Activated T-helper 17 cell treated with anti-CD3 and anti-CD28 coated beads, Interleukin-2, amount 50 U/mL, for 72 hours (primary cell): Measurements from ENCODE around the gene PRKAR2A. TPM values are rescaled to one million over a fixed set of nuclear protein-coding genes. Genes with fewer than 3 reads are reported as not detected.
"Not testable (repeated sequence)": the region's sequence is repeated elsewhere in the genome, so short reads cannot be mapped to it uniquely, and the experiment has no call there.

Experiments
- ATAC-seq: fragments of 150-1000 bp; cut with Tn5 transposase; replicated peaks from 2 replicates; pipeline ENCODE4 v1.10.0; 2021; ENCODE audit warnings: mild to moderate bottlenecking, moderate library complexity
- H3K27ac Mint-ChIP-seq: one replicate; pipeline ENCODE4 v1.8.0; 2022; ENCODE audit warnings: mixed read lengths
- H3K27me3 Mint-ChIP-seq: one replicate; pipeline ENCODE4 v1.8.0; 2022; ENCODE audit warnings: mixed read lengths
- H3K36me3 Mint-ChIP-seq: one replicate; pipeline ENCODE4 v1.8.0; 2022; ENCODE audit warnings: low read depth, mild to moderate bottlenecking, mixed read lengths
- H3K4me1 Mint-ChIP-seq: one replicate; pipeline ENCODE4 v1.8.0; 2022; ENCODE audit warnings: mixed read lengths
- H3K4me3 Mint-ChIP-seq: one replicate; pipeline ENCODE4 v1.8.0; 2022; ENCODE audit warnings: mild to moderate bottlenecking, mixed read lengths
- H3K9me3 Mint-ChIP-seq: one replicate; pipeline ENCODE4 v1.8.0; 2022; ENCODE audit warnings: mixed read lengths
- total RNA-seq, 2 donors: library from RNA; stranded (reverse); gene quantifications; one replicate each; pipeline ENCODE4 v1.2.3, GENCODE V29; 2022

The PRKAR2A gene
- total RNA-seq, 2 donors from 2014 or later = 23.1 to 44.5 TPM

DNA sequence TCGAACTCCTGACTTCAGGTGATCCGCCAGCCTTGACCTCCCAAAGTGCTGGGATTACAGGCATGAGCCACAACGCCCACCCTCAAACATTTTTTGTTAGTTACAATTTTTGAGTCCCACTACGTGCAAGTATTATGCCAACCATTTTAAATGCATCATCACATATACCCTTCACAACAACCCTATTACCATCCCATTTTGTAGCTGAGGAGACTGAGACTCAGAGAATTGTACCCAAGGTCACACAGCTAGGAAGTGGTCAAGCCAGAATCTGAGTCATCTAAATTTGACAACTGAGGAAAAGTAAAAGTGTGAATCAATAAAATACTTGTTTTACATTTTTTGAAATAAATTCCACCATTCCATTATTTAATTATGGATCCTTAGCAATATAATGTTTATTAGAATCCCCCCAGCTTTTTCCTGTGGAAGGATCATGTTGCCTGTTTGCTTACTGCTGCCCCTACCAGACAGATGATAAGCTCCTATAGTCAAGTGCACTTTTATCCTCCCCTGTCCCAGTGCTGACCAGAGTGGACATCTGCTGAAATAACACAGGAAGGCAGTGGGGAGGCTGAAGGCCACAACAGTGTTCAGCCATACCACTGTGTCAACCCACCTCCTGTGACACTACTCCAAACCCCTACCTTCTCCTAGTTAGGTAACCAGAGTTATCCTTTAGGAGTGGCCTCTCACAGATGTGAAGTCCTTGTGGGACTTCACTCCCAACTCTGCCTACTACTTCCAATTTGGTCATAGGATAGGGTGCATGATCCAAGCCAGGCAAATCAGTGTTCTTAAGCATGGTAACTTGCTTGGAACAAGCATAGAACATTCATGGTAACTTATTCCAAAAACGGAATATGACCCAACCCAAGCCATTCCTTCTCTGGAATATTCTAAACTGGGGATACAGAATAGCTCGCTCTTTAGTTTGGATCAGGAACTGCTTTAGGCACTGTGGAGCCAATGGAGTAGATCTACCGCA lies 28.1 kb downstream of the PRKAR2A start:
- Mint-ChIP-seq H3K36me3 (peaks cover 5% of the 10 kb centered on the region), H3K4me3 (no peak overlapping the region), H3K27ac (peak overlapping the region; percentile 54), H3K4me1 (peaks cover 8% of the 10 kb centered on the region), H3K9me3 (no peaks in the 10 kb centered on the region), H3K27me3 (no peaks in the 10 kb centered on the region)
- ATAC-seq = no peak

DNA sequence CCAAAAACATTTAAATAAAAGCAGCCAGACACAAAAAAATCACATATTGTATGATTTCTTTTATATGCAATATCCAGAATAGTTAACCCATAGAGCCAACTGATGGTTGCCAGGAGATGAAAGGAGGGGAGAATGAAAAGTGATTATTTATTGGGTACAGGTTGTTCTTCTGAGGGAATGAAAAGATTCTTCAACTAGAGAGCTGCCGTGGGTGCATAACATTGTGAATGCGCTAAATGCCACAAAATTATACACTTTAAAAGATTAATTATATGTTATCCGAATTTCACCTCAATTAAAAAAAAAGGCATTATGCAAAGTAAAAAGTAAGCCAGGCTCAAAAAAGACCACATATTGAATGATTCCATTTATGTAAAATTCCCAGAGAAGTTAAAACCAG lies 36.1 kb downstream of the PRKAR2A start:
- ATAC-seq = no peak

DNA sequence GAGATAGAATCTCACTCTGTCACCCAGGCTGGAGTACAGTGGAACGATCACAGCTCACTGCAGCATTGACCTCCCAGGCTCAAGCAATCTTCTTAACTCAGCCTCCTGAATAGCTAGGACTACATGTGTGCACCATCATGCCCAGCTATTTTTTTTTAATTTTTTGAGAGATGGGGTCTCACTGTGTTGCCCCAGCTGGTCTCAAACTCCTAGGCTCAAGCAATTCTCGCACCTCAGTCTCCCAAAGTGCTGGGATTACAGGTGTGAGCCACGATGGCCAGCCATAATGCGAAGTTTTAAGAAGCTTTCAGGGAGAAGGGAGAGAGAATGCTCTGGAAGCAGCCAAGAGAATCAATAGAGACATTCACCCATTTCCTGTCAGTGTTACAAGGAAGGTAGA lies 42.7 kb downstream of the PRKAR2A start:
- H3K4me3 Mint-ChIP-seq = no peak overlapping the region
- H3K9me3 Mint-ChIP-seq = no peaks in the 10 kb centered on the region
- H3K36me3 Mint-ChIP-seq = no peaks in the 10 kb centered on the region
- no peak for ATAC-seq
- no peaks in the 10 kb centered on the region for H3K27me3 Mint-ChIP-seq
- no peak overlapping the region for H3K27ac Mint-ChIP-seq
- peaks cover 9% of the 10 kb centered on the region for H3K4me1 Mint-ChIP-seq

More for the DNA sequence above, 36.1 kb downstream of the PRKAR2A start:
- no peaks in the 10 kb centered on the region for H3K27me3 Mint-ChIP-seq
- H3K36me3 Mint-ChIP-seq = no peaks in the 10 kb centered on the region
- H3K4me1 Mint-ChIP-seq = peaks cover 6% of the 10 kb centered on the region
- H3K9me3 Mint-ChIP-seq = no peaks in the 10 kb centered on the region
- H3K27ac Mint-ChIP-seq = peak overlapping the region; percentile 87
- H3K4me3 Mint-ChIP-seq = peak overlapping the region; percentile 80

DNA sequence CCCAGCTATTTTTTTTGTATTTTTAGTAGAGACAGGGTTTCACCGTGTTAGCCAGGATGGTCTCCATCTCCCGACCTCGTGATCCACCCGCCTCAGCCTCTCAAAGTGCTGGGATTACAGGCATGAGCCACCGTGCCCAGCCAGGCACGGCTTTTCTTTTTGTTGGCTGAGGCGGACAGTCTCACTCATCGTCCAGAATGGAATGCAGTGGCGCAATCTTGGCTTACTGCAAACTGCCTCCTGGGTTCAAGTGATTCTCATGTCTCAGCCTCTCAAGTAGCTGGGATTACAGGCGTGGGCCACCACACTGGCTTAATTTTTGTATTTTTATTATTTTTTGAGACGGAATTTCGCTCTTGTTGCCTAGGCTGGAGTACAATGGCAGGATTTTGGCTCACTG lies 46.8 kb downstream of the PRKAR2A start:
- H3K36me3 Mint-ChIP-seq, H3K27me3 Mint-ChIP-seq, H3K9me3 Mint-ChIP-seq, H3K4me1 Mint-ChIP-seq, ATAC-seq, H3K4me3 Mint-ChIP-seq, H3K27ac Mint-ChIP-seq: not testable (repeated sequence)

DNA sequence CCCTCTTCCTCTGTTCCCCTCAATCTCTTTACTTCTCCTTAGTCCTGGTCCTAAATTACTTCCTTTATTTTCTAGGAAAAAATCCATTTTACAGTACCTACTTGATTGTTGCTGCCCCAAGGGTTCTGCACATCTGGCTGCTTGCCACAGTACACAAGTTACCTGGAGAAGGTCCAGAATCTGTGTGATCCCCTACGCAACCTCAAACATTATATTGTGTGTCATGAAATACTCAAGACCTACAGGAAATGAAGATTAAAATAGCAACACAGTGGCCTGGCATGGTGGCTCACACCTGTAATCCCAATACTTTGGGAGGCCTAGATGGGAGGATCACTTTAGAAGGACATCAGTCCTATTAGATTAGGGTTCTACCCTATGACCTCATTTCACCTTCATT lies 48.7 kb downstream of the PRKAR2A start:
- no peaks in the 10 kb centered on the region for H3K9me3 Mint-ChIP-seq

DNA sequence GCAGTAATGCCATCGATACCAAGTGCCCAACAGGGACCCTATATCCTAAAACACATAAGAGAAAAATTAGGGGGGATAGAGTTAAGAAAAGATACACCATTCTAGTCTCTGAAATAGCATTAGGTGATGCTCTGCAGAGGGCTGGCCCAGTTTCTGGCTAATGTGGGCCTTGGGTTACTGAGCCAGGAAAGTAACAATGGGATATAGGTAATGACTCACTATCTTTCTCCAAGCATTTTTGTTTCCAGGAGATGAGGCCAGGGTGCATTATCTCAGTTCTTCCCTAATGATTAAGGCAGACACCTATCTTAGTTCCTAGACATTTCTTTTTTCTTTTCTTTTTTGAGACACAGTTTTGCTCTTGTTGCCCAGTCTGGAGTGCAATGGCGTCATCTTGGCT lies 50.0 kb downstream of the PRKAR2A start:
- peaks cover under 1% of the 10 kb centered on the region for H3K4me1 Mint-ChIP-seq
- H3K27ac Mint-ChIP-seq = peak overlapping the region; percentile 6
- no peaks in the 10 kb centered on the region for H3K9me3 Mint-ChIP-seq
- no peak overlapping the region for H3K4me3 Mint-ChIP-seq
- no peak for ATAC-seq
- H3K27me3 Mint-ChIP-seq = no peaks in the 10 kb centered on the region
- no peaks in the 10 kb centered on the region for H3K36me3 Mint-ChIP-seq

More for the DNA sequence above, 48.7 kb downstream of the PRKAR2A start:
- Mint-ChIP-seq H3K4me3 (no peak overlapping the region), H3K27me3 (no peaks in the 10 kb centered on the region), H3K4me1 (peaks cover 4% of the 10 kb centered on the region), H3K27ac (peak overlapping the region; percentile 31), H3K36me3 (no peaks in the 10 kb centered on the region)
- no peak for ATAC-seq

DNA sequence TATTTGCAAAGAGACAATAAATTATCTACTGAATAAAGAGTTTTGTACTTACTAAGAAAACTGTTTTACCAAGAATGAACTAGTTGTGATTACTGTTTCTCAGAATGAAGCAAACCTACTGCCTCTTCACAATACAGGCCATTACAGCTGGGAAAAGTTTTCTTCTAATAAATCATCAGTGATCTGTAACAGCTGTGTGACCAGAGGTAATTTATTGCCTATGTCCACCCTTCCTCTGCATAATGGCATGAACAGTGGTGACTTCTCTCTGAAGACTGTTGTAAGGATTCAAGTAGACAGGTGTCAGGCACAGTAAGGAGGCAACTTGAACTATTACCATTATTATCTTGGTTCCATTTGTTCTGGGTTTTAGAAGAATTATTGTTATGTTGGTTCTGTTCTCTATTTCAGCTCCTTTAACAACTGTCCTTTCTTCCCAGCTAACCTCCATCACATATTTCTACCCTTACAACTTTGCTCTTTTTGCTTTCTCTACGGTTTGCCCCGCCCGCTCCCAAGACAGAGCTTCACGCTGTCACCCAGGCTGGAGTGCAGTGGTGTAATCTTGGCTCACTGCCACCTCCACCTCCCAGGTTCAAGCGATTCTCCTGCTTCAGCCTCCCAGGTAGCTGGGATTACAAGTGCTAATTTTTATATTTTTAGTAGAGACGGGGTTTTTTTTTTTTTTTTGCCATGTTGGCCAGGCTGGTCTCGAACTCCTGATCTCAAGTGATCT lies 51.5 kb downstream of the PRKAR2A start:
- Mint-ChIP-seq H3K4me1 (no peaks in the 10 kb centered on the region), H3K27ac (no peak overlapping the region), H3K4me3 (no peak overlapping the region), H3K36me3 (no peaks in the 10 kb centered on the region), H3K9me3 (no peaks in the 10 kb centered on the region), H3K27me3 (no peaks in the 10 kb centered on the region)
- ATAC-seq = no peak

DNA sequence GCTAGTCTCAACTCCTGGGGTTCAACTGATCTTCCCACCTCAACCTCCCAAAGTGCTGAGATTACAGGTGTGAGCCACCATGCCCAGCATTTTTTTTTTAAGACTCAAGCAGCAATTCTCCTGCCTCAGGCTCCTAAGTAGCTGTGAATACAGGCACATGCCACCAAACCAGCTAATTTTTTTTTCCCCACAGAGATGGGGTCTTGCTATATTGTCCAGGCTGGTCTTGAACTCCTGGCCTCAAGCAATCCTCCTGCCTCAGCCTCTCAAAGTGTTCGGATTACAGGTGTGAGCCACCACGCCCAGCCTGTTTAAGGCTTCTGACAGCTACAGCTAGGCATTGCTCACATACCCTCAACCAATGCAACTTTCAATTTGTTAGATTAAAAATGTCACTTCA lies 54.2 kb downstream of the PRKAR2A start:
- not testable (repeated sequence) for ATAC-seq, H3K27ac Mint-ChIP-seq, H3K9me3 Mint-ChIP-seq, H3K27me3 Mint-ChIP-seq, H3K4me1 Mint-ChIP-seq, H3K4me3 Mint-ChIP-seq
- H3K36me3 Mint-ChIP-seq = peaks cover 16% of the 10 kb centered on the region

DNA sequence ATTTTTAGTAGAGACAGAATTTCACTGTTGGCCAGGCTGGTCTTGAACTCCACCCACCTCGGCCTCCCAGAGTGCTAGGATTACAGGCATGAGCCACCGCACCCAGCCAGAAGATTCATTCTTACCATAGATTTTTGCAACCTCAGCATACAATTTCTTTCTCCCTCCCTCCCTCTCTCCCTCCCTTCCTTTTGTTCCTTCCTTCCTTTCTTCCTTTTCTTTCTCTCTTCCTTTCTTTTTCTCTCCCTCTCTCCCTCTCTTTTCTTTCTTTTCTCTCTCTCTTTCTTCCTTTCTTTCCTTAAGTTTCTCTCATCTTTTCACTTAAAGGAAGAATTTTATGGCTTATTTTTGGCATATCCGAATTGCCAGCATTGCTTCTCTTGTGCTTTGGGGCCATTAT lies 58.0 kb downstream of the PRKAR2A start:
- H3K4me1 Mint-ChIP-seq = peaks cover 7% of the 10 kb centered on the region
- no peak for ATAC-seq
- no peaks in the 10 kb centered on the region for H3K9me3 Mint-ChIP-seq
- peak overlapping the region; percentile 6 for H3K27ac Mint-ChIP-seq
- H3K4me3 Mint-ChIP-seq = no peak overlapping the region
- H3K36me3 Mint-ChIP-seq = peaks cover 20% of the 10 kb centered on the region
- H3K27me3 Mint-ChIP-seq = no peaks in the 10 kb centered on the region

DNA sequence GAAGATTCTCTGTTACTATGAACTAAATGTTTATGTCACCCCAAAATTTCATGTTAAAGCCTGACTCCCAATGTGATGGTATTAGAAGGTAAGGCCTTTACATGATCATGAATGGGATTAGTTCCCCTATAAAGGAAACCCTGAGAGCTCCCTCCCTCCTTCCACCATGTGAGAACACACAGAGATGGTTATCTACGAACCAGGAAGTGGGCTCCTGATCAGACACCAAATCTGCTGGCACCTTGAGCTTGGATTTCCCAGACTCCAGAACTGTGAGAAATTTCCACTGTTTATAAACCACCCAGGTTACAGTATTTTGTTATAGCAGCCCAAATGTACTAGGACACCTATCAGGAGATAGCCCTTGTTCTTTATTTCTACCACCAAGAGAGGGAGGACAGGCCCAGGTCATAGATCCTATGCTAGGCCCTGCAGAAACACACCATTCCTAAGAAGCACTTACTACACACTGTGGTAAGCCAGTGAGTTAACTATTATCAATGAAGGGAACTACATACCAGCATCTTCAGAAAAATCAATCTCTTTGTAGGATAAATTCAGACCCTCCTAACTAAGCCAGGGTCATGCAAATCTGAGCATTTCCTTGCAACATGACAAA lies 59.0 kb downstream of the PRKAR2A start:
- Mint-ChIP-seq H3K27ac (peak overlapping the region; percentile 82), H3K27me3 (no peaks in the 10 kb centered on the region), H3K9me3 (no peaks in the 10 kb centered on the region), H3K4me1 (peaks cover 7% of the 10 kb centered on the region), H3K4me3 (peak overlapping the region; percentile 21), H3K36me3 (peaks cover 25% of the 10 kb centered on the region)
- no peak for ATAC-seq

DNA sequence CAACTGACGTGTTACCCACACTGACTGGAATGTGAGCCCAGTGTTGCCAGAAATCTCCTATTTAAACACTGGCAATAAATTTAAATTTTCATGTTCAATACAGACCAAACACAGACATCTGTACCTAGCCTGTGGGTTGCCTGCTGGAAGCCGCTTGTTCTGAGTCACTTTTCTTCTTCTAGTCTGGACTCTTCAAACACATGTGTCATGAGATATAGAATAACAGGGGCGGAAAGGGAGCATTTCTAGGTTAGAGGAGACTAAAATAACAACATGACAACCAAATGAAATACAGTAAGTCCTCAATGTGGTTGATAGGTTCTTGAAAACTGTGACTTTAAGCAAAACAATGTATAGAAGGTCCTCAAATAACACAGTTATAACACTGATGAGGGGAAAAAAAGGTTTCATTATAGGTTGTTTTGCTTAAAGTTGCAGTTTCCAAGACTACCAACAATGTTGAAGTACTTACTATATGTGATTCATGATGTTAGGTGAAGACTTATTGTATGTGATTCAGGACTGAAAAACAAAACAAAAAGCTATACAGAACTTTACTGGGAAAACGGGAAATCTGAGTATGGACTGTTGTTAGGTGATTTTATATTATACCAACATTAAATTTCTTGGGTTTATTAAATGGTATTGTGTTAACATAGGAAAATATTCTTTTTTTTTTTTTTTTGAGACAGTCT lies 63.1 kb downstream of the PRKAR2A start:
- Mint-ChIP-seq H3K27ac (no peak overlapping the region), H3K4me1 (peaks cover 7% of the 10 kb centered on the region), H3K9me3 (no peaks in the 10 kb centered on the region), H3K4me3 (no peak overlapping the region), H3K36me3 (peaks cover 40% of the 10 kb centered on the region), H3K27me3 (no peaks in the 10 kb centered on the region)
- no peak for ATAC-seq

DNA sequence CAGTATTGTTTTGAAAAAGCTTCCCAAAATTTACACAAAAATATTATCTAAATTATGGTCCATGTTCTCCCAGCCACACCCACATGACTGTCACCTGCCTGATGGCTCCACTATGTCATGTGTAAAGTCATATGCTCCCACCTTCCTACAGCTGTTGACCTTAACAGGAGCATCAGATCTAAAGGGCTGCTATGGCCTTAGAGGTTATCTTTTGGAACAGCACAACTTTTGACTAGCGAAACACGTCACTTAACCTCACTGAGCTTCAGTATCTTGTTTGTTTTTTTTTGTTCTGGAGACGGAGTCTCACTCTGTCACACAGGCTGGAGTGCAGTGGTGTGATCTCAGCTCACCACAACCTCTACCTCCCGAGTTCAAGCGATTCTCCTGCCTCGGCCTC lies 64.4 kb downstream of the PRKAR2A start:
- Mint-ChIP-seq H3K27me3 (no peaks in the 10 kb centered on the region), H3K9me3 (no peaks in the 10 kb centered on the region), H3K4me1 (no peaks in the 10 kb centered on the region), H3K27ac (no peak overlapping the region), H3K4me3 (no peak overlapping the region), H3K36me3 (peaks cover 39% of the 10 kb centered on the region)
- ATAC-seq = no peak

DNA sequence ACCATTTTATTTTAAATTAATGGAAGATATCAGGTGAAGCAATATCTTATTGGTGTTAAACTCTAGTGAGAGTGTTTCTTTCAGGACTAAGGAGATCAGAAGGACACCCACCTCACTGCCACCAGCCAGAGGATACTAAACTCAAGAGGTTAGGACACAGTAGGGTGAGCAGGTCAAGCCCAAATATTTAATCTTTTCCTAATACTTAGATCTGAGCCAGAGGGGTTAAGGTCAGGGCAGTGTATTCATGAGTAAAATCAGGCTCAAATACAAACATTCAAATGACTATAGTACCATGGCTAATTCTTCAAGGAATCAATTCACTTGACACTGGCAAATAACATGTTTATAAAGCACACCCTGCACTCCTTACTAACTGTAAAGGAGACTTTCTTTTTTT lies 65.6 kb downstream of the PRKAR2A start:
- Mint-ChIP-seq H3K4me1 (no peaks in the 10 kb centered on the region), H3K4me3 (no peak overlapping the region), H3K36me3 (peaks cover 42% of the 10 kb centered on the region), H3K9me3 (no peaks in the 10 kb centered on the region), H3K27me3 (no peaks in the 10 kb centered on the region), H3K27ac (no peak overlapping the region)
- no peak for ATAC-seq

DNA sequence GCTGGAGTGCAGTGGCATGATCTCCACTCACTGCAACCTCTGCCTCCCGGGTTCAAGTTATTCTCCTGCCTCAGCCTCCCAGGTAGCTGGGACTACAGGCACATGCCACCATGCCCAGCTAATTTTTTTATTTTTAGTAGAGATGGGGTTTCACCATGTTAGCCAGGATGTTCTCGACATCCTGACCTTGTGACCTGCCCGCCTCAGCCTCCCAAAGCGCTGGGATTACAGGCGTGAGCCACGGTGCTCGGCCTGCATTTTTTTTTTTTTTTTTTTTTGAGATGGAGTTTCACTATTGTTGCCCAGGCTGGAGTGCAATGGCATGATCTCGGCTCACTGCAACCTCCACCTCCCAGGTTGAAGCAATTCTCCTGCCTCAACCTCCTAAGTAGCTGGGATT lies 69.1 kb downstream of the PRKAR2A start:
- H3K4me1 Mint-ChIP-seq, H3K27ac Mint-ChIP-seq, H3K27me3 Mint-ChIP-seq, ATAC-seq, H3K9me3 Mint-ChIP-seq, H3K4me3 Mint-ChIP-seq: not testable (repeated sequence)
- peaks cover 49% of the 10 kb centered on the region for H3K36me3 Mint-ChIP-seq
